AG09309 (cell line): Measurements from ENCODE around the gene KDM3A.

ENCODE experiments used
- DNase-seq: peaks from one replicate; pipeline ENCODE4 v3.0.0-alpha.2; 2010; ENCODE audit warnings: low read depth
- H3K4me3 ChIP-seq: 2 replicates; pipeline ENCODE4 v1.5.1; 2011; ENCODE audit warnings: mild to moderate bottlenecking, low read depth, low read length, moderate library complexity; ENCODE audit not compliant: control insufficient read depth
- TF ChIP-seq, protein P1 (sequence below): IDR thresholded peaks from 2 replicates; pipeline ENCODE4 v1.5.1; 2011; ENCODE audit warnings: mild to moderate bottlenecking, low read depth, low read length, inconsistent platforms; ENCODE audit not compliant: insufficient read depth, control insufficient read depth; ENCODE audit errors: missing control alignments

KDM3A gene

DNA sequence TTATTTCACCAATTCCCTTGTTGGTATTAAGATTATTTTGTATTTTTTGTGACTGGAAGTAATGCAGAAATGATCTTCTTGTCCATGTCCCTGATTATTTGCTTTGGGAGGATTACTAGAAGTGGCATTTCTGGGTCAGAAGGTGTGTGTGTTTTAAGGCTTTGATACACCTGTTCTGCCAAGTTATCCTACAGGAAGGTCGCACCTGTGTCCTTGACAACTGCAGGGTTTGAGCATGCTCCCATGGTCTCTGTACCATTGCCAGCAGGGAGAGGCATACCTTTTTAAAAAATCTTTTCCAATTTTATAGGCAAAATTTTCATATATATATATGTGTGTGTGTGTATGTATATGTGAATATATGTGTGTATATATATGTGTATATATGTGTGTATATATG lies 29.7 kb downstream of the KDM3A start:
- no peak overlapping the region for H3K4me3 ChIP-seq
- TF ChIP-seq, protein P1, sequence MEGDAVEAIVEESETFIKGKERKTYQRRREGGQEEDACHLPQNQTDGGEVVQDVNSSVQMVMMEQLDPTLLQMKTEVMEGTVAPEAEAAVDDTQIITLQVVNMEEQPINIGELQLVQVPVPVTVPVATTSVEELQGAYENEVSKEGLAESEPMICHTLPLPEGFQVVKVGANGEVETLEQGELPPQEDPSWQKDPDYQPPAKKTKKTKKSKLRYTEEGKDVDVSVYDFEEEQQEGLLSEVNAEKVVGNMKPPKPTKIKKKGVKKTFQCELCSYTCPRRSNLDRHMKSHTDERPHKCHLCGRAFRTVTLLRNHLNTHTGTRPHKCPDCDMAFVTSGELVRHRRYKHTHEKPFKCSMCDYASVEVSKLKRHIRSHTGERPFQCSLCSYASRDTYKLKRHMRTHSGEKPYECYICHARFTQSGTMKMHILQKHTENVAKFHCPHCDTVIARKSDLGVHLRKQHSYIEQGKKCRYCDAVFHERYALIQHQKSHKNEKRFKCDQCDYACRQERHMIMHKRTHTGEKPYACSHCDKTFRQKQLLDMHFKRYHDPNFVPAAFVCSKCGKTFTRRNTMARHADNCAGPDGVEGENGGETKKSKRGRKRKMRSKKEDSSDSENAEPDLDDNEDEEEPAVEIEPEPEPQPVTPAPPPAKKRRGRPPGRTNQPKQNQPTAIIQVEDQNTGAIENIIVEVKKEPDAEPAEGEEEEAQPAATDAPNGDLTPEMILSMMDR = no peak
- DNase-seq = no peak

DNA sequence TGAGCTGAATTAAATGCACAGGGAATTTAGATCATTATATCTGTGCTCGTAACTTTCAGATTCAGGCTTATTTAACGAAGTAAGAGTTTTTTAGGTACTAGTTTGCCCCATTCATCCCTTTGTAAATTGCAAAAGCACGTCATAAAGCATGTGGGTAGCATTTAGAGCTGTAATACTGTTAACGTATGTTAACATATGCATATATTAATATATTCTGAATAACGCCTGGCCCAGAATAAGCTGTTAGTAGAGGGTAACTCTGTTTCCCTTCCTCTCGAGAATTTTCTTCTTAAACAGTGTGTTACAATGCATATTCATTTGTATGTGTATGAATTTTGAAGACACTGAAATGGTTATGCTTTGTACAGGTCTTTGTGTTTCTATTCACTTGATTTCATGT lies 30.5 kb downstream of the KDM3A start:
- H3K4me3 ChIP-seq = no peak overlapping the region
- TF ChIP-seq, protein P1 = no peak
- no peak for DNase-seq

DNA sequence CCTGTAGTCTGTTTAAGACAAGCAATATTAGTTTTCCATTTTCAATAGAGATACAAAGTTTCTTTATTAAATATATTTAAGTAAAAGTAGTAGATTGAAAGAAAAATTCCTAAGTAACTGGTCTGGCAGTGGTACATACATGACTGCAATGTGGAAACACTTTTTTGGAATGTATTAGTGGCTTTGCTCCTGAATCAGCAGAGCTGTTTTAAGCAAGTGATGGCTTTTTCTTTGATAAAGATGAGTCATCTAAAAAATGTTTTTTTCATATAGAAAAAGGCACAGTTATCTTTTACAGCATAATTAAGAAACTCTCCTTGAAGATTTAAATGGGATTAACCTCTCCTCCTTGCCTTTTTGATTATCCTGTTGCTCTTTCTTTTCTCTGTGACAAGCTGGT lies 34.9 kb downstream of the KDM3A start:
- TF ChIP-seq, protein P1 = no peak
- peak; percentile 25 for DNase-seq
- H3K4me3 ChIP-seq = no peak overlapping the region

DNA sequence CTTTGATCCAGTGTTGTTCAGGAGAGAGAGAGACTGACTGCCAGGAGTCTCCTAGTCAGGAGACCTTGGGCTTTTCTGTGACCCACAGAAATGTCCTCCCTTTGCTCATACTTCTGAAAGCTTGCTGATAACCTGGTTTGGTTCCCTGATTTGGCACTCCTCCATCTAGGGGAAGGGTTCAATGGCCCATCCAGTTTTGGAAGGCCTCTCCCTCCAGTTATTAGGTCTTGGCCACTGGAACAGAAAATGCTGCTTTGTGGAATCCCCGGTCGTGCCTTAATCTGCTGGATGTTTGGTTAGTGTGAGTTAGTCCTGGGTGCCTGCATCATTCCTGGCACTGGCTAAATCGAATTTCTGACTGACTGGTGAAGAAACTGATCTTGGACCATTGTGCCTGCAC lies 35.7 kb downstream of the KDM3A start:
- H3K4me3 ChIP-seq = no peak overlapping the region
- TF ChIP-seq, protein P1 = no peak
- no peak for DNase-seq

DNA sequence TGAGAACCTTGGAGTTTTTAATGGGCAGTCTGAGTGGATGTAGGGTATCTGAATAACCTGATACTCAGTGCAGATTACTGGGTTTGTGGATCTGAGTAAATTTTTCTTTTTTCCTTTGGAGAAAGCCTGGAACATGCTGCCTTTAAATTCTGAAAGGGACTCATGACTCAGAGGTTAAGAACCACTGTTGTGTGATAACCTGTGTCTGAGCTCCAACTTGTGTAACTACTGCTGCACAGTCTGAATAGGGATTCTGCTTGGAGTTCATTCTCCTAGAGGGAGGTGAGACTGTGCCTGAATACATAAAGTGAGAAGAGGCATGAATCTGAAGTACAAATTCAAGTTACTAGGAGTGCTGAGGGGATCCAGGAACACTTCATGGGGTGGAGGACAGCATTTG lies 36.2 kb downstream of the KDM3A start:
- H3K4me3 ChIP-seq = no peak overlapping the region
- DNase-seq = no peak
- TF ChIP-seq, protein P1 = no peak

DNA sequence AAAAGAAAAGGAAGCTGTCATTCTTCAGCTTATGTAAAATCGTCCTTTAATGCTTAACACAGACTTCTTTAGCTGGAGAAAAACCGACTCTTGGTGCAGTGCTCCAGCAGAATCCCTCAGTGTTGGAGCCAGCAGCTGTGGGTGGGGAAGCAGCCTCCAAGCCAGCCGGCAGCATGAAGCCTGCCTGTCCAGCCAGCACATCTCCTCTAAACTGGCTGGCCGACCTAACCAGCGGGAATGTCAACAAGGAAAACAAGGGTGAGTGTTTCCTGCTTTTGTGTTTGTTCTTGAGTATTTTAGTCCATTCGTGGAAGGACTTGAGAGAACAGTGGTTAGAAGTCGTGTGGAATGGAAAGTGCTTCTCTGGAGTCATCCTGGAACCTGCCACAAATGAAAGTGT lies 38.9 kb downstream of the KDM3A start:
- DNase-seq = no peak
- no peak overlapping the region for H3K4me3 ChIP-seq
- TF ChIP-seq, protein P1 = no peak

DNA sequence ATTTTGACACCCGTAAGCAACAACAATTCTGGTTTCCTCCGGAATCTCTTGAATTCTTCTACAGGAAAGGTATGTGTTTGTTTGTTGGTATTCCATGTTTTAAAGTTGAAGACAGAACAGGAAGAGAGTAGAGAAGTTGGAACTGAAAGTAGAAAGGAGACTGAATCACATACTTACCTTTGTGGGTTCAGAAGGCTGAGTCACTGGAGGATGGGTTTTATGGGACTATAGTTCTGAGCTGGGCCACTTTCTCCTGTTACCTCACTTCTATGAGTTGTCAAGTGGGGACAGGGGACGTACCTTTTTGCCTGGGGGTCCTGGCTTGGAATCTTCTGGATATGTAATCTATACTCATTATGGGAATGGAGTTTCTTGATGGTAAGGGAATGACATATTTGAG lies 40.9 kb downstream of the KDM3A start:
- TF ChIP-seq, protein P1 = no peak
- H3K4me3 ChIP-seq = no peak overlapping the region
- DNase-seq = no peak
